Measurements from ENCODE around the gene RTP2.

The RTP2 gene

GRCh38 chr3:187702507-187703033 lies at the start of gene RTP2:
Gene RTP2 (minus strand): TSS chr3:187702557. CDS start chr3:187702128, 429 bp downstream.
- peak; percentile 8 for DNase-seq

GRCh38 chr3:187750513-187751123 lies 48.3 kb upstream of the RTP2 start:
- DNase-seq = no peak

- peak; percentile 79 for DNase-seq
Measured at GRCh38 chr3:187750006-187750512, 47.7 kb upstream of the RTP2 start.

GRCh38 chr3:187748050-187748481 lies 45.7 kb upstream of the RTP2 start:
- DNase-seq = no peak

GRCh38 chr3:187747506-187747905 lies 45.1 kb upstream of the RTP2 start:
- DNase-seq = no peak

GRCh38 chr3:187746442-187747281 lies 44.3 kb upstream of the RTP2 start:
- no peak for DNase-seq

- DNase-seq = no peak
Measured at GRCh38 chr3:187746059-187746441, 43.7 kb upstream of the RTP2 start.

- DNase-seq = peak; percentile 89
Measured at GRCh38 chr3:187745201-187746058, 43.1 kb upstream of the RTP2 start, which contains the start of gene BCL6. Gene BCL6 (minus strand): TSS chr3:187745468. CDS start chr3:187733693, 11,775 bp downstream.

GRCh38 chr3:187744169-187745151 lies 42.1 kb upstream of the RTP2 start:
- peak; percentile 39 for DNase-seq

GRCh38 chr3:187743195-187744141 lies 41.1 kb upstream of the RTP2 start:
- no peak for DNase-seq

- DNase-seq = no peak
Measured at GRCh38 chr3:187742351-187743171, 40.2 kb upstream of the RTP2 start.

GRCh38 chr3:187741403-187742350 lies 39.3 kb upstream of the RTP2 start:
- peak; percentile 29 for DNase-seq

- peak; percentile 32 for DNase-seq
Measured at GRCh38 chr3:187740421-187741399, 38.4 kb upstream of the RTP2 start.

- peak; percentile 24 for DNase-seq
Measured at GRCh38 chr3:187739561-187740332, 37.4 kb upstream of the RTP2 start.

GRCh38 chr3:187739094-187739560 lies 36.8 kb upstream of the RTP2 start:
- no peak for DNase-seq

All from NCI-H526 treated with DMSO at 0.1 percent for 48 hours (cell line).